A204.1 (cell line): ENCODE data around the gene SLX9.

Experiments
- FAIRE-seq: peaks from 2 replicates; lab custom pipeline; 2012; peaks lifted over from hg19 to GRCh38; lab: Jason Lieb, UNC

Gene SLX9

GRCh38 chr21:44939532-44940115, at the start of gene SLX9:
TSS of gene SLX9 (plus strand) at chr21:44940029. CDS start at chr21:44940058, 29 bp downstream.
- FAIRE-seq, result no peak

GRCh38 chr21:44890338-44890931, 49.4 kb upstream of the SLX9 start:
- FAIRE-seq, result no peak

- FAIRE-seq, result no peak
These were observed 48.8 kb upstream of the SLX9 start for GRCh38 chr21:44890961-44891541.

GRCh38 chr21:44891631-44892031, 48.2 kb upstream of the SLX9 start:
- FAIRE-seq, result no peak

- no peak for FAIRE-seq
These were observed 47.7 kb upstream of the SLX9 start for GRCh38 chr21:44892095-44892494.

- no peak for FAIRE-seq
These were observed 47.1 kb upstream of the SLX9 start for GRCh38 chr21:44892536-44893277.

GRCh38 chr21:44893278-44893556, 46.6 kb upstream of the SLX9 start:
- FAIRE-seq, result no peak

- FAIRE-seq, result no peak
These were observed 45.7 kb upstream of the SLX9 start for GRCh38 chr21:44893948-44894656.

GRCh38 chr21:44894687-44895302, 45.0 kb upstream of the SLX9 start:
- FAIRE-seq, result no peak

- FAIRE-seq, result no peak
These were observed 44.0 kb upstream of the SLX9 start for GRCh38 chr21:44895859-44896258.

GRCh38 chr21:44896561-44897286, 43.1 kb upstream of the SLX9 start:
- no peak for FAIRE-seq

- no peak for FAIRE-seq
These were observed 42.4 kb upstream of the SLX9 start for GRCh38 chr21:44897326-44898010.

GRCh38 chr21:44898011-44898488, 41.8 kb upstream of the SLX9 start:
- no peak for FAIRE-seq

GRCh38 chr21:44898851-44899767, 40.7 kb upstream of the SLX9 start:
- FAIRE-seq, result no peak

GRCh38 chr21:44899768-44900558, 39.9 kb upstream of the SLX9 start:
- FAIRE-seq, result no peak

- FAIRE-seq, result no peak
These were observed 39.1 kb upstream of the SLX9 start for GRCh38 chr21:44900559-44901251.

GRCh38 chr21:44901391-44902074, 38.3 kb upstream of the SLX9 start:
- FAIRE-seq, result no peak
